GM18951 (cell line): ENCODE data around the gene NUP50.

Experiments used
- POLR2A ChIP-seq: IDR thresholded peaks from 4 replicates; pipeline ENCODE4 v1.6.1; 2011; ENCODE audit warnings: mild to moderate bottlenecking; ENCODE audit not compliant: insufficient read length, insufficient read depth; ENCODE audit errors: extremely low read depth
- in situ Hi-C: fragments of 300-500 bp; cut with MboI; formaldehyde crosslinking; loops from one replicate; pipeline ENCODE4 v1.12.0; 2022; ENCODE audit warnings: low sequenced_read_pairs, mixed read lengths, inconsistent platforms; ENCODE audit not compliant: unreplicated experiment

Gene NUP50

GRCh38 chr22:45195616-45196015 lies 31.9 kb downstream of the NUP50 start:
- in situ Hi-C loops = no loop called here
- TF ChIP-seq POLR2A = no peak

- in situ Hi-C loops = no loop called here
- no peak for TF ChIP-seq POLR2A
These were observed 32.6 kb downstream of the NUP50 start for GRCh38 chr22:45196308-45196707.

GRCh38 chr22:45196926-45197605 lies 33.3 kb downstream of the NUP50 start:
- no peak for TF ChIP-seq POLR2A
- in situ Hi-C loops = no loop called here

- in situ Hi-C loops = no loop called here
- no peak for TF ChIP-seq POLR2A
These were observed 34.1 kb downstream of the NUP50 start for GRCh38 chr22:45197606-45198462.

DNA sequence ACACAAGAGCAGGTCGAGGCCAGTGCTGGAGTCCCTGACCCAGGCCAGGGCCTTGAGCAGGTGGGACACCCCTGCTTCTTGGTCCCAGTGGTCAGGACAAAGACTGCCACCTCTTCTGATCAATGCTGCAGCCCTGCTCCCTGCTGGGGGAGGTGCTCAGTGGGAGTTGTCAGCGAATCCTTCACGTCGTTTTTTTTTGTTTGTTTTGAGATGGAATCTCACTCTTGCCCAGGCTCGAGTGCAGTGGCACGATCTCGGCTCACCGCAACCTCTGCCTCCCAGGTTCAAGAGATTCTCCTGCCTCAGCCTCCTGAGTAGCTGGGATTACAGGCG lies 34.7 kb downstream of the NUP50 start:
- no peak for TF ChIP-seq POLR2A
- in situ Hi-C loops = no loop called here

- in situ Hi-C loops = no loop called here
- TF ChIP-seq POLR2A = no peak
These were observed 36.0 kb downstream of the NUP50 start for GRCh38 chr22:45199723-45200122.

DNA sequence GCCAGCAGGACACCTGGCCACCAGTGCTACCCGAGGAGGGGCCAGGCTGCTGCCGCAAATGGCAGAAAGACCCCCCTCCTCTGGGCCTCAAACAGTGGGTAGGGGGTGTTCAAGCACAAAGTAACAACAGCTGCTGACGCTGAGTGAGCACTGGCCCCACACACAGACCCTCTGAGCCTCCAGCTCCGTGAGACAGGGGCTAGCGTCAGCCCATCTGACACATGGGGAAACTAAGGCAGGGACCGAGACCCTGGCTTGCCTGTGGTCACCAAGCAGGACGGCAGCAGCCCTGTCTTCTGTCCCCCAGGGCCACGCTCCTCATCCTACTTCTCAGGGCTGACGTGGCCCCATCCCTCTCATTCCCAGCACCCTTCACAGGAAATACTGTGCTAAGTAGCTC lies 36.5 kb downstream of the NUP50 start:
- in situ Hi-C loops = no loop called here
- no peak for TF ChIP-seq POLR2A

- in situ Hi-C loops = no loop called here
- no peak for TF ChIP-seq POLR2A
These were observed 37.3 kb downstream of the NUP50 start for GRCh38 chr22:45200860-45201511.

GRCh38 chr22:45201678-45202332 lies 38.1 kb downstream of the NUP50 start:
- no peak for TF ChIP-seq POLR2A
- in situ Hi-C loops = no loop called here

DNA sequence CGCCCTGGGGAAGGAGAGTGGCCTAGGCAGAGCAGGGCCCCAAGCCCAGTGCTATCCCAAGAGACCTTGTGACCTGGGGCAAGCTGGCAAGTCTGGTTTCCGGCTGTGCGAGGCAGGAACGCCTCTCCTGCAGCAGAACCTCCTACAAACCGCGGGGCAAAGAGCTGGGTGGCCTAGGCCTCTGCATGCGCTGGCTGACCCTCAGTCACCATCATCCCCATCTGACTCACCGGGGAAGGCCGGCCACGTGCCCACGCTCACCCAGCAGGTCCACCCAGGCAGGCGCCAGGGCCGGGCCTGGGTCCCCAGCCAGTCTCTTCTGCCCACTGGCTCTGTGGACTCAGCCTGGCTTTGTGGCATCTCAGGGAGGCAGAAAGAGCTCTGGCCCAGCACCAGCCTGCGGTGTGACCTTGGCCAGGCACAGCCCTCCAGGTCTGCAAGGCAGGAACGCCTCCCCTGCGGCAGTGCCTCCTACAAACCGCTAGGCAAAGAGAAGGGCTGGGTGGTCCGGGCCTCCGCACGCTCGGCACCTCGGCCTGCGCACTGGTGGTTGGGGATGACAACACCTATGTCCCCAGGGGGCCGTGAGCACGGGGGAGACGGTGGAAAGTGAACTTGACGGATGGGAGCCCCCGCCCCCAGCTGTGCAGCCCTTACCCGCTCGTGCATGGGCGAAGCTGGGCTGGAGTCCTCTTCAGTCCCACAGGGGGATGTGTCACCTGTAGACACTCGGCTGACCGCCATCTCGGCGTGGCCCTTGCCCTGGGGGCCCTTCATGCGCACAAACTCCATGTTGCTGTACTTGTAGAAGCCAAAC lies 38.8 kb downstream of the NUP50 start:
- in situ Hi-C loops = no loop called here
- no peak for TF ChIP-seq POLR2A

- in situ Hi-C loops = no loop called here
These were observed 39.6 kb downstream of the NUP50 start for GRCh38 chr22:45203150-45203951.

GRCh38 chr22:45204241-45204640 lies 40.5 kb downstream of the NUP50 start:
- in situ Hi-C loops = no loop called here
- no peak for TF ChIP-seq POLR2A

More at GRCh38 chr22:45203150-45203951, 39.6 kb downstream of the NUP50 start:
- no peak for TF ChIP-seq POLR2A
